SK-N-SH (cell line): ENCODE measurements around the gene ZFAND6.

Source experiments
- EP300 ChIP-seq, 2 experiments: IDR thresholded peaks; 2 replicates each; pipeline versions ENCODE4 v1.4.0 to v1.6.1; 2012; ENCODE audit warnings: borderline replicate concordance in 1 of 2, low read depth in 1 of 2, low read length in 1 of 2
- POLR2AphosphoS5 ChIP-seq: IDR thresholded peaks from 2 replicates; pipeline ENCODE4 v1.6.1; 2012; ENCODE audit warnings: low read depth, low read length

- TF ChIP-seq EP300 (IDR thresholded peaks at IDR 0.05; ENCODE audit: borderline replicate concordance in 1 of 2, low read depth in 1 of 2, low read length in 1 of 2) (no peak), POLR2AphosphoS5 (no peak)
These were observed 82.6 kb downstream of the ZFAND6 start for GRCh38 chr15:80141916-80142598.
